ENCODE measurements around the gene CHRM1. TPM values are rescaled to one million over a fixed set of nuclear protein-coding genes. Genes with fewer than 3 reads are reported as not detected.

CHRM1 gene
- total RNA-seq, 1 donor from 2014 or later = not detected

GRCh38 chr11:62889484-62890437, 31.4 kb downstream of the CHRM1 start:
- H3K36me3 ChIP-seq (ENCODE audit: insufficient read depth, low read length) = peaks cover 48% of the 10 kb centered on the region
- H3K27me3 ChIP-seq (ENCODE audit: insufficient read depth, low read length) = no peaks in the 10 kb centered on the region
- peaks cover 25% of the 10 kb centered on the region for H3K79me2 ChIP-seq (ENCODE audit: insufficient read depth, low read length)
- H3K9ac ChIP-seq (ENCODE audit: low read length) = no peak overlapping the region
- Mint-ChIP-seq H3K4me1 (ENCODE audit: low read depth, unreplicated experiment) (peaks cover 22% of the 10 kb centered on the region), H3K4me3 (ENCODE audit: unreplicated experiment) (peak overlapping the region; percentile 70), H3K27ac (ENCODE audit: unreplicated experiment) (peak overlapping the region; percentile 19), H3K36me3 (ENCODE audit: low read depth, unreplicated experiment) (peaks cover 22% of the 10 kb centered on the region), H3K27me3 (ENCODE audit: low read depth, unreplicated experiment) (peaks cover 2% of the 10 kb centered on the region), H3K9me3 (ENCODE audit: unreplicated experiment) (peaks cover 2% of the 10 kb centered on the region)
- H3K4me3 ChIP-seq (ENCODE audit: insufficient read depth, low read depth, low read length) = no peak overlapping the region
- H3K4me2 ChIP-seq (ENCODE audit: low read length) = no peak overlapping the region
- H2AFZ ChIP-seq (ENCODE audit: low read depth, low read length) = no peak overlapping the region
- DNase-seq (ENCODE audit: low read depth) (no peak), FAIRE-seq (no peak)
- H3K27ac ChIP-seq (ENCODE audit: low read depth, low read length) = no peak overlapping the region
- no peaks in the 10 kb centered on the region for H3K4me1 ChIP-seq (ENCODE audit: insufficient read depth, low read length)
- peaks cover 54% of the 10 kb centered on the region for H4K20me1 ChIP-seq (ENCODE audit: insufficient read depth, low read length)
- TF ChIP-seq, protein P1, sequence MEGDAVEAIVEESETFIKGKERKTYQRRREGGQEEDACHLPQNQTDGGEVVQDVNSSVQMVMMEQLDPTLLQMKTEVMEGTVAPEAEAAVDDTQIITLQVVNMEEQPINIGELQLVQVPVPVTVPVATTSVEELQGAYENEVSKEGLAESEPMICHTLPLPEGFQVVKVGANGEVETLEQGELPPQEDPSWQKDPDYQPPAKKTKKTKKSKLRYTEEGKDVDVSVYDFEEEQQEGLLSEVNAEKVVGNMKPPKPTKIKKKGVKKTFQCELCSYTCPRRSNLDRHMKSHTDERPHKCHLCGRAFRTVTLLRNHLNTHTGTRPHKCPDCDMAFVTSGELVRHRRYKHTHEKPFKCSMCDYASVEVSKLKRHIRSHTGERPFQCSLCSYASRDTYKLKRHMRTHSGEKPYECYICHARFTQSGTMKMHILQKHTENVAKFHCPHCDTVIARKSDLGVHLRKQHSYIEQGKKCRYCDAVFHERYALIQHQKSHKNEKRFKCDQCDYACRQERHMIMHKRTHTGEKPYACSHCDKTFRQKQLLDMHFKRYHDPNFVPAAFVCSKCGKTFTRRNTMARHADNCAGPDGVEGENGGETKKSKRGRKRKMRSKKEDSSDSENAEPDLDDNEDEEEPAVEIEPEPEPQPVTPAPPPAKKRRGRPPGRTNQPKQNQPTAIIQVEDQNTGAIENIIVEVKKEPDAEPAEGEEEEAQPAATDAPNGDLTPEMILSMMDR (IDR thresholded peaks at IDR 0.05; ENCODE audit: insufficient read depth, low read depth, low read length) = no peak
- no peak for TF ChIP-seq EZH2 (IDR thresholded peaks at IDR 0.05; ENCODE audit: insufficient read depth, low read length)
- H3K9me3 ChIP-seq (ENCODE audit: insufficient read depth, low read depth, low read length) = no peaks in the 10 kb centered on the region

DNA sequence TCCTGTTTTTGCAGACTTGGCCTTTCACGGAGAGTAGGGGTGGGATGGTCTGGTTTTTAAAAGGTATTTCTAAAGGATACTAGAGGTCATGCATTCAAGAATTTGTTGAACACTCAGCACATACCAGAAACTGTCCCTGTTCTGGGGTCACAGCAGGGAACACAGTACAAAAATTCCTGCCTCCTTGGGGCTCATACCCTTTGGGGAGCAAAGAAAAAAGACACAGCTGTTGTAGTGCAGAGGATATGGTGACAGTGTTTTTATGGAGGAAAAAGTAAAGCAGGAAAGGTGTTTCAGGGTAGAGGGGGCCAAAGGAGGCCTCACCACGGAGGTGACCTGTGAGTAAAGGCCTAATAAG, 32.1 kb downstream of the CHRM1 start:
- peaks cover 60% of the 10 kb centered on the region for H4K20me1 ChIP-seq (ENCODE audit: insufficient read depth, low read length)
- H3K36me3 ChIP-seq (ENCODE audit: insufficient read depth, low read length) = peaks cover 52% of the 10 kb centered on the region
- H2AFZ ChIP-seq (ENCODE audit: low read depth, low read length) = no peak overlapping the region
- H3K27me3 Mint-ChIP-seq (ENCODE audit: low read depth, unreplicated experiment) = no peaks in the 10 kb centered on the region
- H3K79me2 ChIP-seq (ENCODE audit: insufficient read depth, low read length) = peaks cover 32% of the 10 kb centered on the region
- DNase-seq (ENCODE audit: low read depth) = no peak
- H3K27ac ChIP-seq (ENCODE audit: low read depth, low read length) = no peak overlapping the region
- H3K9me3 ChIP-seq (ENCODE audit: insufficient read depth, low read depth, low read length) = no peaks in the 10 kb centered on the region
- H3K4me1 ChIP-seq (ENCODE audit: insufficient read depth, low read length) = peaks cover 3% of the 10 kb centered on the region
- H3K4me3 ChIP-seq (ENCODE audit: insufficient read depth, low read depth, low read length) = no peak overlapping the region
- H3K27ac Mint-ChIP-seq (ENCODE audit: unreplicated experiment) = peak overlapping the region; percentile 19
- no peaks in the 10 kb centered on the region for H3K9me3 Mint-ChIP-seq (ENCODE audit: unreplicated experiment)
- no peaks in the 10 kb centered on the region for H3K27me3 ChIP-seq (ENCODE audit: insufficient read depth, low read length)
- peak overlapping the region; percentile 70 for H3K4me3 Mint-ChIP-seq (ENCODE audit: unreplicated experiment)
- H3K9ac ChIP-seq (ENCODE audit: low read length) = no peak overlapping the region
- H3K36me3 Mint-ChIP-seq (ENCODE audit: low read depth, unreplicated experiment) = peaks cover 25% of the 10 kb centered on the region
- TF ChIP-seq, protein P1 (IDR thresholded peaks at IDR 0.05; ENCODE audit: insufficient read depth, low read depth, low read length) = no peak
- TF ChIP-seq EZH2 (IDR thresholded peaks at IDR 0.05; ENCODE audit: insufficient read depth, low read length) = no peak
- no peak for FAIRE-seq
- no peak overlapping the region for H3K4me2 ChIP-seq (ENCODE audit: low read length)
- H3K4me1 Mint-ChIP-seq (ENCODE audit: low read depth, unreplicated experiment) = peaks cover 26% of the 10 kb centered on the region

GRCh38 chr11:62888406-62888805, 32.8 kb downstream of the CHRM1 start:
- H2AFZ ChIP-seq (ENCODE audit: low read depth, low read length) = no peak overlapping the region
- Mint-ChIP-seq H3K4me3 (ENCODE audit: unreplicated experiment) (no peak overlapping the region), H3K4me1 (ENCODE audit: low read depth, unreplicated experiment) (peaks cover 33% of the 10 kb centered on the region), H3K9me3 (ENCODE audit: unreplicated experiment) (no peaks in the 10 kb centered on the region), H3K36me3 (ENCODE audit: low read depth, unreplicated experiment) (peaks cover 29% of the 10 kb centered on the region), H3K27ac (ENCODE audit: unreplicated experiment) (peak overlapping the region; percentile 19), H3K27me3 (ENCODE audit: low read depth, unreplicated experiment) (no peaks in the 10 kb centered on the region)
- H3K27me3 ChIP-seq (ENCODE audit: insufficient read depth, low read length) = no peaks in the 10 kb centered on the region
- no peak for TF ChIP-seq EZH2 (IDR thresholded peaks at IDR 0.05; ENCODE audit: insufficient read depth, low read length)
- TF ChIP-seq, protein P1 (IDR thresholded peaks at IDR 0.05; ENCODE audit: insufficient read depth, low read depth, low read length) = no peak
- no peak overlapping the region for H3K27ac ChIP-seq (ENCODE audit: low read depth, low read length)
- DNase-seq (ENCODE audit: low read depth) (no peak), FAIRE-seq (no peak)
- no peak overlapping the region for H3K4me3 ChIP-seq (ENCODE audit: insufficient read depth, low read depth, low read length)
- H3K79me2 ChIP-seq (ENCODE audit: insufficient read depth, low read length) = peaks cover 38% of the 10 kb centered on the region
- peaks cover 59% of the 10 kb centered on the region for H3K36me3 ChIP-seq (ENCODE audit: insufficient read depth, low read length)
- no peak overlapping the region for H3K9ac ChIP-seq (ENCODE audit: low read length)
- H3K4me2 ChIP-seq (ENCODE audit: low read length) = no peak overlapping the region
- no peaks in the 10 kb centered on the region for H3K9me3 ChIP-seq (ENCODE audit: insufficient read depth, low read depth, low read length)
- H4K20me1 ChIP-seq (ENCODE audit: insufficient read depth, low read length) = peaks cover 67% of the 10 kb centered on the region
- H3K4me1 ChIP-seq (ENCODE audit: insufficient read depth, low read length) = peaks cover 10% of the 10 kb centered on the region
